ENCODE measurements around the gene NTNG2. TPM values are rescaled to one million over a fixed set of nuclear protein-coding genes. Genes with fewer than 3 reads are reported as not detected.

NTNG2 gene
- total and polyA plus RNA-seq, 9 of the 15 experiments (the other 6 are each of a cell fraction or from before 2014, with no cell fraction given), result 0.01 to 0.11 (median 0.09) TPM; not detected in 6

GRCh38 chr9:132166599-132166998 is 4.7 kb downstream of the NTNG2 start (continued):
- no peak for TF ChIP-seq IRF1 (CRISPR knock-in tag; IDR thresholded peaks at IDR 0.05; ENCODE audit: borderline replicate concordance)
- TF ChIP-seq ILF3 (IDR thresholded peaks at IDR 0.05; ENCODE audit: borderline replicate concordance), result no peak
- TF ChIP-seq ELK3 (CRISPR knock-in tag; IDR thresholded peaks at IDR 0.05), result no peak
- no peak for TF ChIP-seq THAP7 (CRISPR knock-in tag; IDR thresholded peaks at IDR 0.05)
- peak; percentile 44 to 73 for TF ChIP-seq RAD21 (CRISPR knock-in tag; conservative IDR thresholded peaks at IDR 0.05 in 1 of 2, IDR thresholded peaks at IDR 0.05 in 1 of 2)
- TF ChIP-seq NRF1 (conservative IDR thresholded peaks at IDR 0.05 in 1 of 2, IDR thresholded peaks at IDR 0.05 in 1 of 2), result peak; percentile 53 to 61; a peak in 3 of 4 replicates
- peak; percentile 37; the same call in 1 of the 2 replicates for TF ChIP-seq MAX (CRISPR knock-in tag; IDR thresholded peaks at IDR 0.05)
- TF ChIP-seq FOXA1 (IDR thresholded peaks at IDR 0.05; ENCODE audit: borderline replicate concordance), result no peak
- no peak for TF ChIP-seq PTTG1 (tag; IDR thresholded peaks at IDR 0.05; ENCODE audit: low read depth)
- no peak for TF ChIP-seq NCOA4 (IDR thresholded peaks at IDR 0.05; ENCODE audit: partially characterized antibody)
- no peak for TF ChIP-seq HCFC1 (IDR thresholded peaks at IDR 0.05; ENCODE audit: low read depth, low read length)
- TF ChIP-seq CBX3 (IDR thresholded peaks at IDR 0.05; ENCODE audit: borderline replicate concordance in 1 of 2, low read length in 2 of 2), result no peak
- TF ChIP-seq RB1 (IDR thresholded peaks at IDR 0.05; ENCODE audit: low read depth), result 0 out of 2 replicates have a peak, but pooled peaks have one; percentile 21
- no peak for TF ChIP-seq ZNF232 (CRISPR knock-in tag; IDR thresholded peaks at IDR 0.05)
- no peak for TF ChIP-seq ZNF408 (CRISPR knock-in tag; IDR thresholded peaks at IDR 0.05; ENCODE audit: low read depth)
- TF ChIP-seq ZNF77 (CRISPR knock-in tag; IDR thresholded peaks at IDR 0.05), result no peak
- TF ChIP-seq CREB1 (IDR thresholded peaks at IDR 0.05), result no peak
- TF ChIP-seq CREB1 (CRISPR knock-in tag; IDR thresholded peaks at IDR 0.05), result no peak
- TF ChIP-seq TAF1 (IDR thresholded peaks at IDR 0.05; ENCODE audit: control insufficient read depth, extremely low read depth, insufficient read depth, low read length, severe bottlenecking), result no peak
- no peak for TF ChIP-seq SNAPC5 (CRISPR knock-in tag; IDR thresholded peaks at IDR 0.05)
- no peak for TF ChIP-seq ZC3H11A (IDR thresholded peaks at IDR 0.05; ENCODE audit: low read depth, low read length)
- no peak for TF ChIP-seq ZNF280B (CRISPR knock-in tag; IDR thresholded peaks at IDR 0.05)
- 0 out of 2 replicates have a peak, but pooled peaks have one; percentile 15 for TF ChIP-seq ZBTB7A (IDR thresholded peaks at IDR 0.05; ENCODE audit: borderline replicate concordance, control insufficient read depth, low read depth, low read length)
- TF ChIP-seq PHB (CRISPR knock-in tag; IDR thresholded peaks at IDR 0.05), result no peak
- no peak for TF ChIP-seq ZNF24 (IDR thresholded peaks at IDR 0.05)
- no peak for TF ChIP-seq MBD2 (IDR thresholded peaks at IDR 0.05; ENCODE audit: borderline replicate concordance, low read depth)
